Activated CD4-positive, alpha-beta T cell treated with anti-CD3 and anti-CD28 coated beads for 36 hours (primary cell): ENCODE results near the gene GTF2IRD1. TPM values are rescaled to one million over a fixed set of nuclear protein-coding genes. Genes with fewer than 3 reads are reported as not detected.

Experiments used
- ATAC-seq: fragments of 200-7000 bp; cut with Tn5 transposase; one replicate; pipeline ENCODE4 v1.10.0; 2021; ENCODE audit warnings: mild to moderate bottlenecking, moderate library complexity
- CTCF ChIA-PET: fragments of 350-600 bp; sonication (Branson Sonifier 250); formaldehyde crosslinking; loops from one replicate; lab custom pipeline; 2021; ENCODE audit warnings: antibody characterized with exemption; lab: Charles Lee
- POLR2A ChIA-PET: fragments of 350-600 bp; sonication (Branson Sonifier 250); formaldehyde crosslinking; loops from one replicate; lab custom pipeline; 2021; ENCODE audit warnings: antibody characterized with exemption, inconsistent platforms; lab: Charles Lee
- DNase-seq: peaks from one replicate; pipeline ENCODE4 v3.0.0-alpha.2; 2020
- H3K27ac Mint-ChIP-seq: one replicate; pipeline ENCODE4 v1.8.0; 2021; ENCODE audit warnings: mixed read lengths
- H3K27me3 Mint-ChIP-seq: one replicate; pipeline ENCODE4 v1.8.0; 2021; ENCODE audit warnings: mixed read lengths
- H3K36me3 Mint-ChIP-seq: one replicate; pipeline ENCODE4 v1.8.0; 2021; ENCODE audit warnings: low read depth, mixed read lengths
- H3K4me1 Mint-ChIP-seq: one replicate; pipeline ENCODE4 v1.8.0; 2021; ENCODE audit warnings: mixed read lengths
- H3K4me3 Mint-ChIP-seq: one replicate; pipeline ENCODE4 v1.8.0; 2021; ENCODE audit warnings: mild to moderate bottlenecking, moderate library complexity, mixed read lengths
- H3K9me3 Mint-ChIP-seq: one replicate; pipeline ENCODE4 v1.8.0; 2021; ENCODE audit warnings: low read depth, mixed read lengths
- intact Hi-C, 2 experiments: fragments of 100-400 bp; cut with DNase I in 1 of 2; cut with micrococcal nuclease in 1 of 2; formaldehyde crosslinking; loops; one replicate each; pipeline versions ENCODE4 v1.14.2 to v1.15.1; 2022 to 2024; cut with DNase I, micrococcal nuclease
- total RNA-seq, 2 experiments: library from RNA; stranded (reverse); gene quantifications; one replicate each; pipeline ENCODE4 v1.2.3, GENCODE V29; 2021

GTF2IRD1 gene
- total RNA-seq, 2 experiments from 2014 or later: 4.6 to 5.3 TPM

DNA sequence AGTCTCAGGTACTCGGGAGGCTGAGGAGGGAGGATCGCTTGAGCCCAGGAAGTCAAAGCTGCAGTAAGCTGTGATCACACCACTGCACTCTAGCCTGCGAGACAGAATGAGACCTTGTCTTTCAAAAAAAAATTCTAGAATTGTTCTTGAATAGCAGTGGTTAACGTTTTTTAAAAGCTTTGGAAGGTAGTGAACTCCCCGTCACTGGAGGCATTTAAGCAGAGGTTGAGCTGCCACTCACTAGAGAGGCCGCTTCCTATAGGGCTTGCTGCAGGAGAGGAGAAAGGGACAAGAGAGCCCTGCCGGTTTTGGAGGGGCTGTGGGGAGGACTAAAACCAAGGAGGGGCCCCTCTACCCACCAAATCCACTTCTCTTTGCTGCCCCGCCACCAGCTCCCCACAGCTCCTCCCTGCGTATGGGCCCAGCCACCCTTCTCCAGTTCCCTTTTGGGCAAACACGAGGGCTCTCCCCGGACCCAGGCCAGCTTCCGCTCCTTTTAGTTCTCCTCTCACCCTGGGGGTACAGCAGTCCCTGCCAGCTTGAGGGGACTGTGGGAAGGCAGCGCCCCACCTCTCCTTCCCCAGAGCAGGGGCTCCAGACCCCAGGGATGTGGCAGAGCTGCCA is 116.9 kb downstream of the GTF2IRD1 start:
- ATAC-seq: no peak
- ChIA-PET CTCF (interaction anchor here (0.6 to 1.3 kb wide), 2 partner anchors 16 to 52 kb away, joined by 3 read pairs; no protein-coding TSS in a partner anchor), POLR2A (no interaction called here)
- no peak for DNase-seq
- intact Hi-C loops: no loop called here
- H3K27ac Mint-ChIP-seq: no peak overlapping the region
- no peaks in the 10 kb centered on the region for H3K9me3 Mint-ChIP-seq
- peaks cover 15% of the 10 kb centered on the region for H3K4me1 Mint-ChIP-seq
- no peak overlapping the region for H3K4me3 Mint-ChIP-seq
- no peaks in the 10 kb centered on the region for H3K36me3 Mint-ChIP-seq
- no peaks in the 10 kb centered on the region for H3K27me3 Mint-ChIP-seq

- ChIA-PET POLR2A (interaction anchor here (0.6 kb wide), 1 partner anchor 74 kb away, joined by 7 read pairs; no protein-coding TSS in a partner anchor), CTCF (interaction anchor here (1.1 kb wide), 1 partner anchor 13 kb away, joined by 3 read pairs; no protein-coding TSS in a partner anchor)
- ATAC-seq (no peak), DNase-seq (no peak)
- Mint-ChIP-seq H3K9me3 (no peaks in the 10 kb centered on the region), H3K4me1 (peaks cover 15% of the 10 kb centered on the region), H3K4me3 (no peak overlapping the region), H3K27me3 (no peaks in the 10 kb centered on the region), H3K36me3 (no peaks in the 10 kb centered on the region), H3K27ac (no peak overlapping the region)
- intact Hi-C loops: no loop called here
Measured at GRCh38 chr7:74572301-74572979, 118.7 kb downstream of the GTF2IRD1 start.

DNA sequence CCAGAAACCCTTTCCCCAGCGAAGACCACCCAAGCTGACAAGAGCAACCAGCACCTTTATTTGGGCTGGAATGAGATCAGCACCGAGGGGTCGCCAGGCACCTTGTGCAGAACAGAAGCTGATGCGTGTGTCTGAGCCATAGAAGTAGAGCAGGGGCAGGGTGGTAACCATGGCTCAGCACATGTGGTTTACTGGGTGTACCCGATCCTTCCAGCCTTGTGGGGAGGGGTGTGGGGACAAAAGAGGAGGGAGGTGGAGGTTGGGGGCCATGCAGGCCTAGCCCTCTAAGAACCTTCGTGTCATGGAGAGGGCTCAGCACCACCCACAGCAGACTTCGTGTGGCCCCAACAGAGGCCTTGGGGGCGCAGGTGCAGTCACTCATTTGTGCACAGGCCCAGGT is 119.8 kb downstream of the GTF2IRD1 start:
- H3K9me3 Mint-ChIP-seq: no peaks in the 10 kb centered on the region
- DNase-seq (no peak), ATAC-seq (no peak)
- no peaks in the 10 kb centered on the region for H3K36me3 Mint-ChIP-seq
- H3K27ac Mint-ChIP-seq: no peak overlapping the region
- ChIA-PET POLR2A (no interaction called here), CTCF (interaction anchor here (1.0 kb wide), 1 partner anchor 43 kb away, joined by 3 read pairs; no protein-coding TSS in a partner anchor)
- peaks cover 14% of the 10 kb centered on the region for H3K4me1 Mint-ChIP-seq
- H3K27me3 Mint-ChIP-seq: no peaks in the 10 kb centered on the region
- intact Hi-C loops: no loop called here
- no peak overlapping the region for H3K4me3 Mint-ChIP-seq

- Mint-ChIP-seq H3K4me3 (no peak overlapping the region), H3K4me1 (no peaks in the 10 kb centered on the region), H3K9me3 (no peaks in the 10 kb centered on the region), H3K27me3 (no peaks in the 10 kb centered on the region), H3K36me3 (no peaks in the 10 kb centered on the region), H3K27ac (no peak overlapping the region)
- POLR2A ChIA-PET: no interaction called here
- ATAC-seq: no peak
- CTCF ChIA-PET: no interaction called here
- intact Hi-C loops: no loop called here
- DNase-seq: peak; percentile 13
Measured at GRCh38 chr7:74575083-74575784, 121.5 kb downstream of the GTF2IRD1 start.

DNA sequence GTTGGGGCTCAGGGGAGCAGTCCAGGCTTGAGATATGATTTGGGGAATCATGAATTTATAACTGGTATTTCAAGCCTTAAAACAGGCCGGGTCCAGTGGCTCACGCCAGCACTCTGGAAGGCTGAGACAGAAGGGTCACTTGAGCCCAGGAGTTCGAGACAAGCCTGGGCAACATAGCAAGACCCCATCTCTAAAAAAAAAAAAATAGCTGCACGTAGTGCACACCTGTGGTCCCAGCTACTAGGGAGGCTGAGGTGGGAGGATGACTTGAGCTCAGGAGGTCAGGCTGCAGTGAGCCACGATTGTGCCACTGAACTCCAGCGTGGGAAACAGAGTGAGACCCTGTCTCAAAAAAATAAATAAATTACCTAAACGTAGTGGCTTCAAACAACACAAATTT is 122.1 kb downstream of the GTF2IRD1 start:
- Mint-ChIP-seq H3K36me3 (no peaks in the 10 kb centered on the region), H3K4me3 (no peak overlapping the region), H3K27ac (no peak overlapping the region), H3K9me3 (no peaks in the 10 kb centered on the region), H3K4me1 (no peaks in the 10 kb centered on the region), H3K27me3 (no peaks in the 10 kb centered on the region)
- CTCF ChIA-PET: no interaction called here
- ATAC-seq (no peak), DNase-seq (no peak)
- intact Hi-C loops: no loop called here
- POLR2A ChIA-PET: no interaction called here

- H3K36me3 Mint-ChIP-seq: no peaks in the 10 kb centered on the region
- H3K4me1 Mint-ChIP-seq: no peaks in the 10 kb centered on the region
- no peaks in the 10 kb centered on the region for H3K9me3 Mint-ChIP-seq
- H3K27ac Mint-ChIP-seq: no peak overlapping the region
- intact Hi-C loops: no loop called here
- no peak for ATAC-seq
- H3K27me3 Mint-ChIP-seq: no peaks in the 10 kb centered on the region
- POLR2A ChIA-PET: no interaction called here
- DNase-seq: no peak
- no peak overlapping the region for H3K4me3 Mint-ChIP-seq
- CTCF ChIA-PET: interaction anchor here (0.6 kb wide), 1 partner anchor 324 kb away, joined by 3 read pairs; no protein-coding TSS in a partner anchor
Measured at GRCh38 chr7:74579800-74580685, 126.3 kb downstream of the GTF2IRD1 start.

DNA sequence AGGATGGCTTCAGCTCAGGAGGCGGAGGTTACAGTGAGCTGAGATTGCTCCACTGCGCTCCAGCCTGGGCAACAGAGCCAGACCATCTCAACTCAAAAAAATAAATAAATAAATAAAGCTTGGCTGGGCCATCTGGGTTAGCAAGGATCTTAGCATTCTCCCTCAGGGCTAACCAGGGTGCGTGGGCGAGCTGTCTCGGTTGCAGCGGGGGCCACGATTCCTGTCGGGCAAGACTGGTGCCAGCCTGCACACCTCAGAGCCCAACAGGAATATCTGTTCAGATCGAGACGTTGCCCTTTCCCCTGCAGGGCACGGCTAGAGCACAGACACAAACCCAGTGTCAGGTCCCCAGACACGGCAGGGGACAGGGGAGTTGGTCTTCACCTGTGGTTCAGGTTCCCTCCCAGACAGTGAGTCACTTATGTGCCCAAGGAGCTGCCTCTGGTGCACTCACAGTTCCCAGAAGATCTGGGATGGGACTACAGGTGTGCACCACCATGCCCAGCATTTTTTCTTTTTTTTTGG is 128.3 kb downstream of the GTF2IRD1 start:
- ChIA-PET POLR2A (no interaction called here), CTCF (interaction anchor here (0.7 to 1.3 kb wide), 2 partner anchors 15 to 42 kb away, joined by 3 to 4 read pairs; no protein-coding TSS in a partner anchor)
- ATAC-seq (no peak), DNase-seq (no peak)
- no peak overlapping the region for H3K4me3 Mint-ChIP-seq
- no peak overlapping the region for H3K27ac Mint-ChIP-seq
- H3K9me3 Mint-ChIP-seq: no peaks in the 10 kb centered on the region
- no peaks in the 10 kb centered on the region for H3K36me3 Mint-ChIP-seq
- intact Hi-C loops: no loop called here
- H3K4me1 Mint-ChIP-seq: no peaks in the 10 kb centered on the region
- H3K27me3 Mint-ChIP-seq: no peaks in the 10 kb centered on the region

DNA sequence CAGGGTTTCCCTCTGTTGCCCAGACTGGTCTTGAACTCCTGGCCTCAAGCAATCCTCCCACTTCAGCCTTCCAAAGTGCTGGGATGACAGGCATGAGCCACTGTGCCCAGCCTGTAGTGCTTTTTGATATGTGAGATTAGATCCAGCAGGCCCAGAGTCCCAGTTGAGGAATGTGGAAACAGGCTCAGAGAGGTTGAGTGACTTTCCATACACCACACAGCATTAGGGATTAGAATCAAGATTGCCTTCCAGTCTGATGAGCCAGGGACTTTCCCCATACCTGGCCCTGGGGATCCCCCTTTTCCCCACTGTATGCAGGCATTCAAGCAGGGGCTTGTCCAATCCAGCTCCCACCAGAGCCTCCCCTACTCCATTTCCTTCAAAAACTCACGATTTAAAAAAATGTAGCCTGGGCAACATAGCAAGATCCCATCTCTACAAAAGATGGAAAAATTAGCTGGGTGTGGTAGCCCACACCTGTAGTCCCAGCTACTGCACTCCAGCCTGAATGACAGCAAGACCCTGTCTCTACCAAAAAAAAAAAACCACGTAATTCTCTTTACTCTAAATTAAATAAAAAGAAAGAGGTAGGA is 128.8 kb downstream of the GTF2IRD1 start:
- H3K4me3 Mint-ChIP-seq: no peak overlapping the region
- ATAC-seq (no peak), DNase-seq (no peak)
- no peak overlapping the region for H3K27ac Mint-ChIP-seq
- intact Hi-C loops: no loop called here
- H3K36me3 Mint-ChIP-seq: no peaks in the 10 kb centered on the region
- H3K27me3 Mint-ChIP-seq: no peaks in the 10 kb centered on the region
- CTCF ChIA-PET: interaction anchor here (1.3 kb wide), 1 partner anchor 16 kb away, joined by 4 read pairs; no protein-coding TSS in a partner anchor
- H3K9me3 Mint-ChIP-seq: no peaks in the 10 kb centered on the region
- no peaks in the 10 kb centered on the region for H3K4me1 Mint-ChIP-seq
- POLR2A ChIA-PET: no interaction called here

GRCh38 chr7:74583630-74584029 is 129.9 kb downstream of the GTF2IRD1 start:
- Mint-ChIP-seq H3K9me3 (no peaks in the 10 kb centered on the region), H3K4me1 (no peaks in the 10 kb centered on the region), H3K27me3 (no peaks in the 10 kb centered on the region), H3K27ac (no peak overlapping the region), H3K4me3 (no peak overlapping the region), H3K36me3 (no peaks in the 10 kb centered on the region)
- CTCF ChIA-PET: no interaction called here
- POLR2A ChIA-PET: no interaction called here
- intact Hi-C loops: no loop called here
- ATAC-seq (no peak), DNase-seq (no peak)

GRCh38 chr7:74584160-74584954 is 130.7 kb downstream of the GTF2IRD1 start:
- Mint-ChIP-seq H3K4me1 (no peaks in the 10 kb centered on the region), H3K27me3 (no peaks in the 10 kb centered on the region), H3K36me3 (no peaks in the 10 kb centered on the region), H3K9me3 (no peaks in the 10 kb centered on the region), H3K27ac (no peak overlapping the region), H3K4me3 (no peak overlapping the region)
- ATAC-seq (no peak), DNase-seq (no peak)
- ChIA-PET POLR2A (no interaction called here), CTCF (interaction anchor here (0.9 kb wide), 1 partner anchor 18 kb away, joined by 3 read pairs; no protein-coding TSS in a partner anchor)
- intact Hi-C loops: no loop called here
